ENCODE data around the gene PCSK9.
"Not testable (repeated sequence)": the region's sequence is repeated elsewhere in the genome, so short reads cannot be mapped to it uniquely, and the experiment has no call there.

Gene PCSK9

GRCh38 chr1:55076356-55076755, 37.0 kb downstream of the PCSK9 start:
- DNase-seq (ENCODE audit: low read depth in 1 of 2, low spot score in 1 of 2), result no peak

GRCh38 chr1:55078470-55078869, 39.1 kb downstream of the PCSK9 start:
- DNase-seq (ENCODE audit: low read depth in 1 of 2, low spot score in 1 of 2), result no peak

GRCh38 chr1:55079651-55080050, 40.3 kb downstream of the PCSK9 start:
- no peak for DNase-seq (ENCODE audit: low read depth in 1 of 2, low spot score in 1 of 2)

GRCh38 chr1:55081188-55081904, 42.0 kb downstream of the PCSK9 start:
- DNase-seq (ENCODE audit: low read depth in 1 of 2, low spot score in 1 of 2), result no peak

- no peak for DNase-seq (ENCODE audit: low read depth in 1 of 2, low spot score in 1 of 2)
These were observed 42.6 kb downstream of the PCSK9 start for GRCh38 chr1:55081905-55082296.

GRCh38 chr1:55084257-55084656, 44.9 kb downstream of the PCSK9 start:
- no peak for DNase-seq (ENCODE audit: low read depth in 1 of 2, low spot score in 1 of 2)

- no peak for DNase-seq (ENCODE audit: low read depth in 1 of 2, low spot score in 1 of 2)
These were observed 48.1 kb downstream of the PCSK9 start for GRCh38 chr1:55087439-55087838.

GRCh38 chr1:55088413-55088812, 49.1 kb downstream of the PCSK9 start:
- DNase-seq (ENCODE audit: low read depth in 1 of 2, low spot score in 1 of 2), result no peak

GRCh38 chr1:55089683-55090082, 50.3 kb downstream of the PCSK9 start:
- DNase-seq (ENCODE audit: low read depth in 1 of 2, low spot score in 1 of 2), result no peak

- DNase-seq (ENCODE audit: low read depth in 1 of 2, low spot score in 1 of 2), result no peak
These were observed 53.1 kb downstream of the PCSK9 start for GRCh38 chr1:55092475-55092874.

GRCh38 chr1:55095095-55095494, 55.7 kb downstream of the PCSK9 start:
- DNase-seq (ENCODE audit: low read depth in 1 of 2, low spot score in 1 of 2), result no peak

- no peak for DNase-seq (ENCODE audit: low read depth in 1 of 2, low spot score in 1 of 2)
These were observed 64.5 kb downstream of the PCSK9 start for GRCh38 chr1:55103891-55104290.

- no peak for DNase-seq (ENCODE audit: low read depth in 1 of 2, low spot score in 1 of 2)
These were observed 67.8 kb downstream of the PCSK9 start for GRCh38 chr1:55107101-55107500.

- DNase-seq (ENCODE audit: low read depth in 1 of 2, low spot score in 1 of 2), result not testable (repeated sequence)
These were observed 69.7 kb downstream of the PCSK9 start for GRCh38 chr1:55109005-55109404.

Data from stimulated activated CD4-positive, alpha-beta T cell treated with anti-CD3 and anti-CD28 coated beads, Interleukin-15, amount 100 ng/mL, for 1 hour (primary cell).